OCI-LY3 (cell line): ENCODE data around the gene SMDT1.
"Not testable (repeated sequence)": the region's sequence is repeated elsewhere in the genome, so short reads cannot be mapped to it uniquely, and the experiment has no call there.

Experiments
- CTCF ChIP-seq: fragments of 200-600, 300-600 bp; sonication (generic); IDR thresholded peaks from 2 replicates; pipeline ENCODE4 v1.5.1; 2014; ENCODE audit warnings: antibody characterized with exemption, low read length, low read depth
- EZH2phosphoT487 ChIP-seq: fragments of 200-600 bp; shearing (Covaris generic); IDR thresholded peaks from 2 replicates; pipeline ENCODE4 v1.6.1; 2018; ENCODE audit warnings: antibody characterized with exemption, mixed run types, low read depth

GRCh38 chr22:42071508-42071907 lies 8.0 kb upstream of the SMDT1 start:
- TF ChIP-seq CTCF, EZH2phosphoT487: not testable (repeated sequence)
